C1 segment of cervical spinal cord (tissue), 14 donors: Measurements from ENCODE around the gene SGO2.
A peak's percentile ranks its signal among the peaks of the same experiment; 100 is the strongest.

ENCODE experiments used
- DNase-seq, 14 donors: peaks; one replicate each; lab custom pipeline; 2025; lab: John Stamatoyannopoulos, UW

The SGO2 gene, protein sequence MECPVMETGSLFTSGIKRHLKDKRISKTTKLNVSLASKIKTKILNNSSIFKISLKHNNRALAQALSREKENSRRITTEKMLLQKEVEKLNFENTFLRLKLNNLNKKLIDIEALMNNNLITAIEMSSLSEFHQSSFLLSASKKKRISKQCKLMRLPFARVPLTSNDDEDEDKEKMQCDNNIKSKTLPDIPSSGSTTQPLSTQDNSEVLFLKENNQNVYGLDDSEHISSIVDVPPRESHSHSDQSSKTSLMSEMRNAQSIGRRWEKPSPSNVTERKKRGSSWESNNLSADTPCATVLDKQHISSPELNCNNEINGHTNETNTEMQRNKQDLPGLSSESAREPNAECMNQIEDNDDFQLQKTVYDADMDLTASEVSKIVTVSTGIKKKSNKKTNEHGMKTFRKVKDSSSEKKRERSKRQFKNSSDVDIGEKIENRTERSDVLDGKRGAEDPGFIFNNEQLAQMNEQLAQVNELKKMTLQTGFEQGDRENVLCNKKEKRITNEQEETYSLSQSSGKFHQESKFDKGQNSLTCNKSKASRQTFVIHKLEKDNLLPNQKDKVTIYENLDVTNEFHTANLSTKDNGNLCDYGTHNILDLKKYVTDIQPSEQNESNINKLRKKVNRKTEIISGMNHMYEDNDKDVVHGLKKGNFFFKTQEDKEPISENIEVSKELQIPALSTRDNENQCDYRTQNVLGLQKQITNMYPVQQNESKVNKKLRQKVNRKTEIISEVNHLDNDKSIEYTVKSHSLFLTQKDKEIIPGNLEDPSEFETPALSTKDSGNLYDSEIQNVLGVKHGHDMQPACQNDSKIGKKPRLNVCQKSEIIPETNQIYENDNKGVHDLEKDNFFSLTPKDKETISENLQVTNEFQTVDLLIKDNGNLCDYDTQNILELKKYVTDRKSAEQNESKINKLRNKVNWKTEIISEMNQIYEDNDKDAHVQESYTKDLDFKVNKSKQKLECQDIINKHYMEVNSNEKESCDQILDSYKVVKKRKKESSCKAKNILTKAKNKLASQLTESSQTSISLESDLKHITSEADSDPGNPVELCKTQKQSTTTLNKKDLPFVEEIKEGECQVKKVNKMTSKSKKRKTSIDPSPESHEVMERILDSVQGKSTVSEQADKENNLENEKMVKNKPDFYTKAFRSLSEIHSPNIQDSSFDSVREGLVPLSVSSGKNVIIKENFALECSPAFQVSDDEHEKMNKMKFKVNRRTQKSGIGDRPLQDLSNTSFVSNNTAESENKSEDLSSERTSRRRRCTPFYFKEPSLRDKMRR

DNA sequence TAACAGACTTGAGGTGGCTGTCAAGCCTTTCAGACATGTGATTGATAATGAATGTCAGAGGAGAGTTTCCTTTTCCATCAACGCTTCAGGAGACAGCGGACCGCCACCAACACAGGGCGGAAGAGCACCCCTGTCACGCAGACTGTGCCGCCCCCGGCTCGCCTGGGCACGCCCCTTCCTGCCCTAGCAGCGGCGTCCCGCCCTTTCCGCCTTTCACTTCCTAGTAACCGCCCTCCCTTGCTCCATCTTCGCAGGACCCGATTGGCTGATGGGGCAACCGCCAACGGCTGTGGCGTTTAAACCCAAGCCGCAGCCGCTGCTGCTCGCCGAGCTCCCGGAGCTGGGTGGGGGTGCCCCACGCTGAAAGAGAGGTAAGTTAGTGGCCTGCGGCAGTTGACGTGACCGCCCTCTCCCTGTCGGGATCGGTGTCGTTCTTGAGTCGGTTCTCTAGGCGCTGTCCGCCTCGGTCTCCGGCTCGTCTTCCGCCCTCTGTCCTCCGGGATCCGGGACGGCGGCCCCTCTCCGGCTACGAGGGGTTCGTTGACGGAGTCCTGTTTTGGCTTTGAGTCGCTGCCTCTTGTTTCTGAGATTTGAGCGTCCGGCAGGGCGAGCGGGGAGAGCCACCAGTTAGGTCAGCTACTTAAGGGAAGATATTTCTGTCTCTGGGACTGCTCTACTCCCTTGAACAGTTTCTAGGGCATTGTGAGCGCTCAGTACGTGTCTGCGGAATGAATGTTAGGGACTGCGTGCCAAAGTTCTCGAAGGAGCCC lies at the start of gene SGO2:
Gene SGO2 (plus strand): TSS at position 326 of the 770 bp plus-strand sequence. CDS start 6,769 bp downstream, outside the sequence.
- DNase-seq = peak; percentile 16 to 93 (median 87)

DNA sequence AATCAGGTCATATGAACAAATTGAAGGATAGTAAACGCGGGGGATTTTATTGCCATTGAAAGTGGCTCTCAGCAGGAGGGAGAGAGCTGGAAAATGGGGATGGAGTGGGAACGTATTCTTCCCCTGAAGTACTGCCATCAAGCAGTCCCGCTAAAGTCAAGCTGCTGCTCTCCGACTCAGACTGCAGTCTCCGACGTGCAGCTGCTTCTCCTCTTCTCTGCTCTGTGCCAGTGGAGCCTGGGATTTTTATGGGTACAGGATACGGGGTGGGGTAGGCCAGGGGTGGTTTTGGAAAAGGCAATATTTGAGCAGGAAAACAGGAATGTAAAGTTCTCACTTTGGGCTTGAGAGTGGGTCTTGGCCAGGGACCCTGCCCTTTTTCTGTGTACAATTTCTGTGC lies 49.2 kb upstream of the SGO2 start:
- peak in 1 of 14 donors; percentile 12 for DNase-seq

DNA sequence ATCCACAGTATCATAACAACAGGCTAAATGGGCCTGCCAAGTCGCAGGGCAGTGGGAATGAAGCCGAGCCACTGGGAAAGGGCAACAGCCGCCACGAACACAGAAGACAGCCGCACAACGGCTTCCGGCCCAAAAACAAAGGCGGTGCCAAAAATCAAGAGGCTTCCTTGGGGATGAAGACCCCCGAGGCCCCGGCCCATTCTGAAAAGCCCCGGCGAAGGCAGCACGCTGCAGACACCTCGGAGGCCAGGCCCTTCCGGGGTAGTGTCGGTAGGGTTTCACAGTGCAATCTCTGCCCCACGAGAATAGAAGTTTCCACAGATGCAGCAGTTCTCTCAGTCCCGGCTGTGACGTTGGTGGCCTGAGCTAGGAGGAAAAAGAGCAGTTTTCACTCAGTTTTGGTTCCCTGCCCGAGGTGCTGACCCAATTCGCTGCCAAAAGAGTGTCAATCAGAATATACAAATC lies 48.3 kb upstream of the SGO2 start:
- peak in 5 of 14 donors; percentile 19 to 53 (median 38) for DNase-seq

DNA sequence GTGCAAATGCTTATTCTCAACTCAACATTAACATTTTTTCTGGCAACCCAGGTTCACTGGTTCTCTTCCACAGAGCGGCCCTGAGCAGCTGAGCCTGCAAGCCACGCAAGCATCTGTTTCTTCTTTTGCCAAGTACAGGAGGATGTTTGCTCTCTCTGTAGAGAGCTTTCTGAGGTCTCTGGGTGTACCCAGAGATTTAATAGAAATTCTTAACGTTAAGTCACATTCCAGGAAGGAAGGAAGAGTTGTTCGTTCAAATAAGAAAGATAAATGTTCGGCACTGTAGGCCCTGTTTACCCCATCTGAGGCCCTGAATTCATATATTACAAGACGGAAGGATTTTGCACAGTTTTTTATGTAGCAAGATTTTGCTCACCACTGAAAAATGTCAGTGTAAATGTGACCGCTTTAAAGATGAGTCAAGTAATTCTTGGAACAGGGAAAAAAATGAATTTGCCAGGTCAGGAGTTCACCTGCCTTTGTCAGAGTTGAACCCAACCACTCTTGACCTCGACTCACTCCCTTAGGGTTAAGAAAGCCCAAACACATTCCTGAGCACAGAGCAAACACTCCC lies 46.2 kb upstream of the SGO2 start:
- DNase-seq = no peak

DNA sequence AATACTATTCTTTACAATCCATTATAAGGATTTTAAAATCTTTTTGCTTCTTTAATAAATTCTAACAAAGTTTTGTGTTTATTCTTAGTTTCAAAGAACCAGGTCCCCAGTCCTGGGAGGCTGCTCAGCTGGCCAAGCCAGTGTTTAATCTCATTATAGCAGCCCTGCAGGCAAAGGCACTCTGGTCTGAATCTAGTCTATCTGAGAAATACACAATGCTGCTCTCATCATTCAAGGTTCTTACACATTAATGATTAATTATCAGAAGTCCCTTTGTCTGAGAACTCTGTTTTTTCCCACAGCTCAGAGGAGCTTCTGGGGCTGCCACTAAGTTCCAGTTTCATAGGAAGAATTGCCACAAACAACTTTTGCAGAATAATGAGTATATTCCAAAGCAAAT lies 43.8 kb upstream of the SGO2 start:
- no peak for DNase-seq

DNA sequence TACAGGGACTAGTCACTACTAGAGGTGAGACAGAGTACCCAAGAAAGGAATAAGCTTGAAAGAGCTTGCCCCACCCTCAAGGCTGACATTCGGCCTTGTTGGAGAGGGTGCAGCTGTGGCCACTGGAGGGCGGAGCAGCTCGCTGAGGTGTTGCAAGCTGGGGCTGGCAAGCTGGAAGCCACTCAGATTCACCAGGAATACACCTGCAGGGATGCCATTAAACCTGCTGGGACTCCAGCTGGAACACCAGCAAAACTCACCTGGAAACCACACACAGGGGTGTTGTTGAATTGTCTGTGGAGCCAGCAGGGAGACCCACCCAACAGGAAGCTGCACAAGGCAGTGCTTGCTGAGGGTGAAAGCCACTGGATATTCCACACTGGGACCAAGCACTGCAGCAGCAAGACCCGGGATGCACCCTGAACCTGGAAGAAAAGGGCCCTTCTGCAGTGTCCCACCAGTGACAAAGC lies 42.2 kb upstream of the SGO2 start:
- DNase-seq = no peak

DNA sequence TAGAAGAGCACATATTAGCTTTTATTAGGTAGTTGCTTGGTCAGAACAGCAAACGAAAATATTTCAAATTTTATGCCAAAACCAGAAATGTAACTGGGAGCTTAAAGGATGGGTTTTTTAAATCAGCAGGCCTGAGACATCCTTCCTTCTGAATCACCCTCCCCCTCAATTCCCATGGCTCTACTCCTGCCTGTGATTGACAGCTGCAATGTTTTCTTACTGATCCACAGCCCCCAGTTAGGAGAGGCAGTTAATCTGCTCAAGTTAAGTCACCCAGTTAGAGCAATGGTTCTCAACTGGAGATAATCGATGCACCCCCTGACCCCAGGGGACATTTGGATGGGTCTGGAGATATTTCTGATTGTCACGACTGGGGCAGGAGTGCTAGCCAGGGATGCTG lies 41.1 kb upstream of the SGO2 start:
- no peak for DNase-seq

DNA sequence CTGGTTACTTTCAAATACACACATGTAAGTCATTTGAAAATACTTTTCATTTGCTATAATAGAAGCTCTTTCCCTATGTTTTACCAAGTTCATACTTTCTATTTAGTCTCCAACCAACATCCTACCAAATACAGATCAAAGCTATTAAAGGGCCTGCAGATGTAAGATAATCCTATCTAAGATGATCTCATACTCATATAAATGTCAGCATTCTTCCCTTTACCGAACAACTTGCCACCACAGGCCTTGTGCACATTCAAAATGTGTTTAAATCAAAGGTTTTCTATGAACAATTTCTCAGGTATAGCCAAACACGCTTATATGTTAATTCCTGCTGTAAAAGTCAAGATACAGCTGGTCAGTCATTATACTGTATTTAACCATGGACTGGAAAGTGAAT lies 39.5 kb upstream of the SGO2 start:
- no peak for DNase-seq

DNA sequence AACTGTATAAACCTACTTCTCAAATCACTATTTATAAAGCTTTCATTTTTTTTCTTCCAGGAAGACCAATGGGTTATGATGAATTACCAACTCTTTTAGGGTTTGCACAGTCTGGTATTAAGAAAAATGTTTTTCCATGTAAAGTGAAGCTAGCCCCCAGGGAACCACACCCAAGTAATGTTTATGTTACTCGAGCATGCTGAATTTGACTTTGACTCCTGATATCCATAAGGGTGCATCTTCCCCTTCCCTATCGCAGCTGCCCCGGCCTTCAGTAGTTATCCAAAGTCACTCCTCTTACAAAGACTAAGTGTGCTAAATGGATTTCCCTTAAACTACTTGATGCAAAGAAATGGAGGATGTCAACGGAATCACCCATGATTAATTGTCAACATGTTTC lies 37.8 kb upstream of the SGO2 start:
- no peak for DNase-seq

DNA sequence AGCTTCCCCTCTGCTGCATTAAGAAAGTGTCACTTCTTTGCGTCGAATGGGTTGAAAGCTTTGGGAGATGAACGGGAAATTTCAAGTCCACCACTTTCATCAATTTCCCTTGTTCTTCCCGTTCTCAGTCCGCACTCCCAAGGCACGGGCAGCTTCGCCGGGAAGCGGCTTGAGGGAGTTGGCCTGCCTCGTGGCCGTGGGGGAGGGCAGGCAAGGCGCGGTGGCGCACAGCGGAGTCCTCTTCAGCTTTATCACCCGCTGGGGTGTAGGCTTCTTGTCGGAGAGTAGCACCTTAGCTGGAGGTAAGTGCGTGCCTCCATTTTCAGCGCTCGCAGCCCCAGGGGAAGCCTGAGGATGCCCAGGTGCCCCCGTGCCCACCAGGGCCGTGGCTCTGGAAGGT lies 36.0 kb upstream of the SGO2 start:
- no peak for DNase-seq

DNA sequence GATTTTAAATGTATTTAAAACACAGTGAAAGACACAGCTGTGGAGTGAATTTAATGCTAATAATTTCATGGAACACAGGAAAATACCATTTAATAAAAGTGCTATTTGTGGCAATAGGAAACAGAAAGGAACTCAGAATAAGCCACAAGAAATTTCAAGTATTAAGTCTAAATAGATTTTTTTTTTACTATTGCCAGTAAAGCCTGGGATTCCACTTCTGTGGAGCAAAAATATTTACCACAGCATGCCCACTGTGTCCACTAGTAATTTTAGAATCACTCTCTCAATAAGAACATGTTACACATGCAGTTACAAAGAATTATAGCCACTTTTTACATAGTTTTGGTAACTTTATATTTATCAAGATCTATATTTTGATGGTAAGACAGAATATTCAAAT lies 33.4 kb upstream of the SGO2 start:
- DNase-seq = no peak

DNA sequence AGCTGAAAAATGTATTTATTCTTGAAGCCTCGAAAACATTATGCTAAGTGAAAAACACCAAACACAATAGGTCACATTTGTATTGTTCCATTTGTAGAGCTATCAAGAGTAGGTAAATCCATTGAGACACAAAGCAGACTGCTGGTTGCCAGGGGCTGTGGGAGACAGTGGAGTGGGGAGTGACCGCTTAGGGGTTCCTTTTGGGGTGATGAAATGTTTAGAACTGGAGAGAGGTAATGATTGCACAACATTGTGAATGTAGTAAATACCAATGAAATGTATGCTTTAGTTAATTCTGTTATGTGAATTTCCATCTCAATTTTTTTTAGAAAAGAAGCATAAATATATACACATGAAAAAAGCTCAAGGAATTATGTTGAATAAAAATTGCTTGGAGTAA lies 32.0 kb upstream of the SGO2 start:
- no peak for DNase-seq

DNA sequence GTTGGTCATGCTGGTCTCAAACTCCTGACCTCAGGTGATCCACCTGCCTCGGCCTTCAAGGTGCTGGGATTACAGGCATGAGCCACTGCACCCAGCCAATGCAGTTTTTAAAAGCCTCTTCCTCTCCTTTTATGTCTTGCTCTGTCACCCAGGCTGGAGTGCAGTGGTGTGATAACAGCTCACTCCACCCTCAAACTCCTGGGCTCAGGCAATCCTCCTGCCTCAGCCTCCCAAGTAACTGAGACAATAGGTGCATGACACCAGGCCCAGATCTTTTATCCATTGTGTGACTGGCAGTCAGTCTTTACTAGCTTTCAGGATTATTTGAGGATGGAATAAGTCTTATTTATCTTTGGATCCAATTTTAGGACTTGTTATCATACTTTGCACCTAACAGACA lies 29.3 kb upstream of the SGO2 start:
- no peak for DNase-seq

DNA sequence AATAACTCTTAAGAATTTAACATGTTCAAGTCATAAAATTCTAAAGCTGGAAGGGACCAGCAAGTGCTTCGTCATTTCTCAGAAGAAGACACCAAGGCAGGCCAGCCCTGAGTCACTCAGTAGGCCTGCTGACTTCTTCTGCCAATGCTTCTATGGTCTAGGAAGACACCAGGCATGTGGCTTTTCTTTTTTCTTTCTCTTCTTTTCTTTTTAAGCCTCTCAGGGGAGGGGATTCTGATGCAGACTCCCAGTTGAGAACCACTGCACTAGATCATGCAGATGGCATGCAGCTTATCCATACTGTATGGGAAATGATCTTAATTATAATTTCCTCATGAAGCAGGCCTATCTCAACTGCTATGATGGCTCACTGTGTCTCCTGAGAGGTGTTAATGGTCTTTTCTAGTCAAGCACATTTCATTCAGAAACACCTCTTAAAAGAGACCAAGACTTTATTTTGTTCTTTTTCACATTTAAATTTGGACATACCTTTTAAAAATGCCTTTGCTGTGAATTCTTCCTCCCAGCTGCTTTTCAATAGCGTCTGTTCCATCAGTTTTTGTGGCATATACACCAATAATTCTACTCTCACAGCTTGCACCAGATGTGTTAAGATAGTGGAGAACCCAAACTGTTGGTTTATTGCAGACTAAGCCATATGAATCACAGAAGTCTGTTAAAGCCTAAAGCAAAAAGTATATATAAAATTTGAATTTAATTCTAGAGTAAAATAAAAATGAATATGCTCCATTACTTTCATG lies 27.4 kb upstream of the SGO2 start:
- DNase-seq = no peak

DNA sequence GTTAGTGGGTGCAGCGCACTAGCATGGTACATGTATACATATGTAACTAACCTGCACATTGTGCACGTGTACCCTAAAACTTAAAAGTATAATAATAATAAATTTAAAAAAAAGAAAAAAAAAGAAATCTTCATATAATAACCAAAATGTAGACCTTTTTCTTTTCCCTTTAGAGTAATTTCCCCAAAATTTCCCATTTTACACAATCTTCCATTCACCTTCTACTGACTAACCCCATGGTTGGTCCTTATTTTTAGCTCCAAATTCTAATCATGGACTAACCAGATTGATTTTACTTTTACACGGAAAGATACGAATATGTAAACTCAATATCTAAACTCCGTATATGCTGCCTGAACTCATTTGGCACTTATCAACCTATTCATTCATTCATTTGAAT lies 23.8 kb upstream of the SGO2 start:
- DNase-seq = no peak

DNA sequence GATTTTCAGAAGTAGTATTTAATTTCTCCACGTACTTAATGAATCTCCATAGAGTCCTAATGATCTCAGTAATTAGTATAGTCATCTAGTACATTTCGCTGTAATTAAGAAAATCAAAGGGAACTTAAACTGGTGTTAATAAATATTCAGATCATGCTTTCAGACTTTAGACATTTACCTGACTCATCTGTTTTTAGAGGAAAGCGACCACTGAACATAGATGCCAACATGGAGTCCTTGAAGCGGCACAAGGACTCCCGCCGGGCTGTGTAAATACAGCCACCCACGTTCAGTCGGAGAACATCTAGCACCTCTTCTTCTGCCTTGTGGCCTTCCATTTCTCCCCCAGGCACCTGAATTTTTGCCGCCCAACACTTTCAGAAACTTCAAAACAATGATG lies 19.3 kb upstream of the SGO2 start:
- no peak for DNase-seq

DNA sequence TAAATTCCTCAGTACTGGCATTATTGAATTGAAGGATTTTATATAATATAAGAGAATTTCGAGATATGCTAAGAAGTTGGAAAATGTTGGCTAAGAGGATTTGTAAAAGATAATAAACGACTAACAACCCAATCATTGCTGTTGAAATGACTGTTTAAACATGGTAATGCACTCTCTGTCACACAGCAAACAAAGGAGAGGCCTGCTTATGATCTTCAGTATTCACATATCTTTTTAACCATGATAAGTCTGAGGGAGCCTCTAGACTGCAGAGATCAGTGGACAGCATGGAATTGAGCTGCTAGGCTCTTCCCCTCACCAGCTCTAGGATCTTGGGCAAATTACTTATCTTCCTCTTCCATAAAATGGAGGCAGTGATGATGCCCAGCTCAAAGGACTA lies 18.8 kb upstream of the SGO2 start:
- DNase-seq = no peak

DNA sequence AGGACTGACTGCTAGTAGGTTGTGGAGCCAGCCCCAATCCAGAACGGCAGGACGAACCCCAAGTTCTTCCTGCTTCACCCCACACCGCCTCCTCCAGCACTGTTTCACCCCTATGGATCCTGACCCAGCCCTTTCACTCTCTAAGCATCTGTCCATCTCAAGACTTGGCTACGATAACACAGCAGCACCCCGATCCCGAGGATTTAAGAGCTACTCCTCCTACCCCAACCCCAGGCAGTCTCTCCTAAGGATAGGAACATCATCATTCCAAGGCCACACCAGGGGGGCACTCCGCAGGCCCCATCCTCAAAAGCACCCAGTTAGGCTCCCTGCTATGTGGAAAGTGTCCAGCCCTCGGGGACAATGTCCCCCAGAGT lies 16.8 kb upstream of the SGO2 start:
- DNase-seq = peak in 5 of 14 donors; percentile 7 to 37 (median 32)

DNA sequence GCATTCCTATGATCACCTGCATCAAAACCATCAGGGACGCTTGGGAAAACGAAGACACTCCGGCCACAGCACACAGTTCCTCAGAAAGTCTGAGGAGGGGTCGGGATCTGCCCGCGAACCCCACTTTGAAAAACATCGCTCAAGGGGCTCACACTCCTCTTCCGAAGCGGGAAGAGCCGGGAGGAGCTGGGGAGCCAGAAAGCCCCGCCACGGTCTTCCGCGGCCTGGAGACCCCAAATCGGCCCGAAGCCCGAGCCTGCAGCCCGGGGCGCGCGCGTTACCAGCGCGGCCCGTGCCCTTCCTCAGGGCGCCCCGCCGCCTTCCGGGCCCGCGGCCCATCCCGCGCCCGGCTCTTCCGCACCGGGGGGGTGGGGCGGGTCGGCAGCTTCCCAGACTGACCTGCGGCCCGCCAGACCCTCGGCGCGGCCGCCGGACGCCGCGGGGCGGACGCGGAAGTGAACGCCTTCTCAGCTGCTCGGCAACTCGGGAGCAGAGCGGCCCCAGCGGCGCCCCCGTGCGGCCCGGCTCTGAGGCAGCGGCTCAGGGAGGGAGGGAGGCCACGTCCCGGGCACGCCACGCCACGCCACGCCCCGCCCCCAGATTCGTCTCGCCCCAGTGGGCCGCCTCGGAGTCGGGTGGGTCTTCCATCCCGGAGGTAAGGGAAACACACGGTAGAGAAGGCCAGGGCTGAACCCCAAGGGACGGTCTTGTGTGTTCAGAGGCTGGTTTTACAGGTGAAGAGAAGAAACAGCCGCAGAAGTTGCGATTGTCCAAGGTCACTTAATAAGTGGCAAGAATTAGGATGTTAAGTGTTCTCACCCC lies 16.2 kb upstream of the SGO2 start, which contains the start of gene KCTD18:
Gene KCTD18 (minus strand): TSS at position 457 of the 822 bp plus-strand sequence. CDS start 3,052 bp downstream, outside the sequence.
- DNase-seq = peak; percentile 40 to 92 (median 84)
